Astrocyte (in vitro differentiated cells and primary cell): ENCODE results near the gene RPS27L. TPM values are rescaled to one million over a fixed set of nuclear protein-coding genes. Genes with fewer than 3 reads are reported as not detected.

ENCODE experiments used
- DNase-seq: peaks from one replicate; pipeline ENCODE4 v3.0.0-alpha.2; 2010; ENCODE audit warnings: low read depth
- FAIRE-seq: peaks from 2 replicates; lab custom pipeline; 2011; peaks lifted over from hg19 to GRCh38; lab: Jason Lieb, UNC
- H2AFZ ChIP-seq: 2 replicates; pipeline ENCODE4 v1.6.0; 2012; ENCODE audit warnings: low read depth, low read length, inconsistent platforms
- H3K27ac ChIP-seq: 2 replicates; pipeline ENCODE4 v1.5.1; 2011; ENCODE audit warnings: low read depth, low read length, inconsistent platforms
- H3K27me3 ChIP-seq: 2 replicates; pipeline ENCODE4 v1.6.0; 2011; ENCODE audit warnings: low read length, inconsistent platforms; ENCODE audit not compliant: insufficient read depth
- H3K36me3 ChIP-seq: 2 replicates; pipeline ENCODE4 v1.5.1; 2011; ENCODE audit warnings: low read length, inconsistent platforms; ENCODE audit not compliant: insufficient read depth
- H3K4me1 ChIP-seq: 2 replicates; pipeline ENCODE4 v1.5.1; 2011; ENCODE audit warnings: low read length, inconsistent platforms; ENCODE audit not compliant: insufficient read depth
- H3K4me2 ChIP-seq: 2 replicates; pipeline ENCODE4 v1.6.0; 2012; ENCODE audit warnings: low read length, inconsistent platforms
- H3K4me3 ChIP-seq: 2 replicates; pipeline ENCODE4 v1.5.1; 2011; ENCODE audit warnings: low read depth, mild to moderate bottlenecking, low read length, inconsistent platforms; ENCODE audit not compliant: insufficient read depth
- H3K79me2 ChIP-seq: 2 replicates; pipeline ENCODE4 v1.6.0; 2012; ENCODE audit warnings: mild to moderate bottlenecking, low read length, inconsistent platforms; ENCODE audit not compliant: insufficient read depth
- H3K9ac ChIP-seq: 2 replicates; pipeline ENCODE4 v1.6.0; 2012; ENCODE audit warnings: mild to moderate bottlenecking, low read length, inconsistent platforms
- H3K9me3 ChIP-seq: 2 replicates; pipeline ENCODE4 v1.5.1; 2012; ENCODE audit warnings: low read depth, mild to moderate bottlenecking, low read length, inconsistent platforms; ENCODE audit not compliant: insufficient read depth
- H4K20me1 ChIP-seq: 2 replicates; pipeline ENCODE4 v1.6.0; 2012; ENCODE audit warnings: low read length, inconsistent platforms; ENCODE audit not compliant: insufficient read depth
- H3K27ac Mint-ChIP-seq: one replicate; pipeline ENCODE4 v1.8.0; 2021; ENCODE audit warnings: mild to moderate bottlenecking, mixed read lengths; ENCODE audit not compliant: unreplicated experiment
- H3K27me3 Mint-ChIP-seq: one replicate; pipeline ENCODE4 v1.8.0; 2021; ENCODE audit warnings: low read depth, mixed read lengths; ENCODE audit not compliant: unreplicated experiment
- H3K36me3 Mint-ChIP-seq: one replicate; pipeline ENCODE4 v1.8.0; 2021; ENCODE audit warnings: low read depth, mixed read lengths; ENCODE audit not compliant: unreplicated experiment
- H3K4me1 Mint-ChIP-seq: one replicate; pipeline ENCODE4 v1.8.0; 2021; ENCODE audit warnings: low read depth, mixed read lengths; ENCODE audit not compliant: unreplicated experiment
- H3K4me3 Mint-ChIP-seq: one replicate; pipeline ENCODE4 v1.8.0; 2021; ENCODE audit warnings: mild to moderate bottlenecking, moderate library complexity, mixed read lengths; ENCODE audit not compliant: unreplicated experiment
- H3K9me3 Mint-ChIP-seq: one replicate; pipeline ENCODE4 v1.8.0; 2021; ENCODE audit warnings: mild to moderate bottlenecking, mixed read lengths; ENCODE audit not compliant: unreplicated experiment
- EZH2 ChIP-seq: IDR thresholded peaks from 2 replicates; pipeline ENCODE4 v1.6.1; 2012; ENCODE audit warnings: mild to moderate bottlenecking, low read length, inconsistent platforms; ENCODE audit not compliant: insufficient read depth
- total RNA-seq: library from RNA; stranded (reverse); gene quantifications from 2 replicates; pipeline ENCODE4 v1.2.1, GENCODE V29; 2021
- TF ChIP-seq, protein P1 (sequence below): IDR thresholded peaks from 2 replicates; pipeline ENCODE4 v1.5.1; 2011; ENCODE audit warnings: low read depth, mild to moderate bottlenecking, inconsistent platforms, low read length, moderate library complexity; ENCODE audit not compliant: insufficient read depth

Gene RPS27L
- total RNA-seq, 1 donor from 2014 or later, result 484 TPM

DNA sequence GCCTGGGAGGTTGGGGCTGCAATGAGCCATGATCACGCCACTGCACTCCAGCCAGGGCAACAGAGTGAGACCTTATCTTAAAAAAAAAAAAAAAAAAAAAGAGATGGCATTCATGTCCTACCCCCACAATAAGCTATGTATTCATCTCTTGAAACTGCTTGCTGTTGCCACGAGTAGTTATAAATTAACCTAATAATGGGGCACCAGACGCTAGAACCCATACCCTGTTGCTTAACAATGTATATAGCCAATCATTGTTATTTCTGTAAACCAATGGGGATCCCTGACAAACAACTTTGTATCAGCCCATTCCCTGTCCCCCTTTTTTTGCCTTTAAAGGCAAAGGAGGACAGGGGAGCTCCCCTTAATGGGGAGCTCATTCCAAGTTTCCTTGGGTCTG, 38.4 kb downstream of the RPS27L start:
- H3K36me3 ChIP-seq, result no peaks in the 10 kb centered on the region
- no peaks in the 10 kb centered on the region for H3K27me3 Mint-ChIP-seq
- H3K27me3 ChIP-seq, result no peaks in the 10 kb centered on the region
- no peaks in the 10 kb centered on the region for H3K9me3 ChIP-seq
- peaks cover 9% of the 10 kb centered on the region for H3K4me1 ChIP-seq
- H3K36me3 Mint-ChIP-seq, result no peaks in the 10 kb centered on the region
- H3K9me3 Mint-ChIP-seq, result peaks cover 15% of the 10 kb centered on the region
- H3K9ac ChIP-seq, result no peak overlapping the region
- peaks cover 12% of the 10 kb centered on the region for H3K4me1 Mint-ChIP-seq
- no peak overlapping the region for H3K4me3 Mint-ChIP-seq
- DNase-seq, result no peak
- no peak overlapping the region for H3K27ac ChIP-seq
- H3K79me2 ChIP-seq, result peaks cover 10% of the 10 kb centered on the region
- no peak overlapping the region for H3K4me2 ChIP-seq
- H2AFZ ChIP-seq, result no peak overlapping the region
- H3K27ac Mint-ChIP-seq, result no peak overlapping the region
- H3K4me3 ChIP-seq, result no peak overlapping the region
- no peak for FAIRE-seq
- no peak for TF ChIP-seq EZH2
- TF ChIP-seq, protein P1, sequence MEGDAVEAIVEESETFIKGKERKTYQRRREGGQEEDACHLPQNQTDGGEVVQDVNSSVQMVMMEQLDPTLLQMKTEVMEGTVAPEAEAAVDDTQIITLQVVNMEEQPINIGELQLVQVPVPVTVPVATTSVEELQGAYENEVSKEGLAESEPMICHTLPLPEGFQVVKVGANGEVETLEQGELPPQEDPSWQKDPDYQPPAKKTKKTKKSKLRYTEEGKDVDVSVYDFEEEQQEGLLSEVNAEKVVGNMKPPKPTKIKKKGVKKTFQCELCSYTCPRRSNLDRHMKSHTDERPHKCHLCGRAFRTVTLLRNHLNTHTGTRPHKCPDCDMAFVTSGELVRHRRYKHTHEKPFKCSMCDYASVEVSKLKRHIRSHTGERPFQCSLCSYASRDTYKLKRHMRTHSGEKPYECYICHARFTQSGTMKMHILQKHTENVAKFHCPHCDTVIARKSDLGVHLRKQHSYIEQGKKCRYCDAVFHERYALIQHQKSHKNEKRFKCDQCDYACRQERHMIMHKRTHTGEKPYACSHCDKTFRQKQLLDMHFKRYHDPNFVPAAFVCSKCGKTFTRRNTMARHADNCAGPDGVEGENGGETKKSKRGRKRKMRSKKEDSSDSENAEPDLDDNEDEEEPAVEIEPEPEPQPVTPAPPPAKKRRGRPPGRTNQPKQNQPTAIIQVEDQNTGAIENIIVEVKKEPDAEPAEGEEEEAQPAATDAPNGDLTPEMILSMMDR, result no peak
- no peaks in the 10 kb centered on the region for H4K20me1 ChIP-seq

DNA sequence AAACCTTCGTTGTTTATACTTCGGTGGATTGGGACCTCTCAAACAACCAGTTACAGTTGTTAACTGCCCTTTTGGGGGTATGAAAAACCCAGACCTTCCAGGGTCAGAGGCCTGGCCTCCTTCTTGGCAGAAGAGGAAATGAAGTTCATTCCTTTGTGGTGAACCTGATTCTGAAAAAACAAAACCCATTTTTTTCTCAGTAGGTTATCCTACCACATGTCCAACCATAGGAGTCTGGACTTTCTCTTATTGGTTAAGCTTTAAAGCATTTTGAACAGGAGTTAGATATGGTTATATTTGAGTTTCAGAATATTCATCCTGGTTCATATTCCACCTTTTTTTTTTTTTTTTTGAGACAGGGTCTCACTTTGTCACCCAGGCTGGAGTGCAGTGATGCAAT, 42.8 kb downstream of the RPS27L start:
- Histone ChIP-seq H3K4me3 (no peak overlapping the region), H4K20me1 (no peaks in the 10 kb centered on the region), H3K36me3 (no peaks in the 10 kb centered on the region), H3K4me1 (peaks cover 11% of the 10 kb centered on the region), H2AFZ (no peak overlapping the region), H3K4me2 (peak overlapping the region; percentile 13), H3K79me2 (no peaks in the 10 kb centered on the region), H3K9me3 (no peaks in the 10 kb centered on the region), H3K9ac (no peak overlapping the region), H3K27ac (no peak overlapping the region), H3K27me3 (no peaks in the 10 kb centered on the region)
- H3K36me3 Mint-ChIP-seq, result no peaks in the 10 kb centered on the region
- peak; percentile 20 for FAIRE-seq
- peak overlapping the region; percentile 26 for H3K27ac Mint-ChIP-seq
- no peaks in the 10 kb centered on the region for H3K27me3 Mint-ChIP-seq
- no peak for DNase-seq
- H3K4me1 Mint-ChIP-seq, result peaks cover 29% of the 10 kb centered on the region
- no peak overlapping the region for H3K4me3 Mint-ChIP-seq
- TF ChIP-seq, protein P1, result no peak
- no peak for TF ChIP-seq EZH2
- H3K9me3 Mint-ChIP-seq, result peaks cover 6% of the 10 kb centered on the region

GRCh38 chr15:63112871-63113270, 44.4 kb downstream of the RPS27L start:
- no peak overlapping the region for H2AFZ ChIP-seq
- H3K27ac ChIP-seq, result no peak overlapping the region

More at GRCh38 chr15:63112871-63113270, 44.4 kb downstream of the RPS27L start:
- no peak overlapping the region for H3K9ac ChIP-seq
- H4K20me1 ChIP-seq, result no peaks in the 10 kb centered on the region
- Mint-ChIP-seq H3K9me3 (peaks cover 6% of the 10 kb centered on the region), H3K27ac (peak overlapping the region; percentile 70), H3K4me3 (no peak overlapping the region), H3K36me3 (no peaks in the 10 kb centered on the region), H3K4me1 (peaks cover 42% of the 10 kb centered on the region), H3K27me3 (no peaks in the 10 kb centered on the region)
- H3K9me3 ChIP-seq, result no peaks in the 10 kb centered on the region
- H3K4me1 ChIP-seq, result peaks cover 18% of the 10 kb centered on the region
- no peaks in the 10 kb centered on the region for H3K36me3 ChIP-seq
- H3K27me3 ChIP-seq, result no peaks in the 10 kb centered on the region
- no peaks in the 10 kb centered on the region for H3K79me2 ChIP-seq
- FAIRE-seq (no peak), DNase-seq (no peak)
- TF ChIP-seq, protein P1, result no peak
- no peak for TF ChIP-seq EZH2
- no peak overlapping the region for H3K4me3 ChIP-seq
- no peak overlapping the region for H3K4me2 ChIP-seq
